A549 (cell line): ENCODE measurements around the gene CABCOCO1. TPM values are rescaled to one million over a fixed set of nuclear protein-coding genes. Genes with fewer than 3 reads are reported as not detected.

Source experiments
- ATAC-seq, 2 experiments: fragments of 200-7000 bp in 1 of 2; fragments of >200 bp in 1 of 2; cut with Nextera tagmentation in 1 of 2; cut with Tn5 transposase in 1 of 2; 3 replicates each; pipeline versions ENCODE4 v1.8.0 to v1.9.1; 2018 to 2020; ENCODE audit warnings: mild to moderate bottlenecking in 1 of 2, moderate library complexity in 1 of 2
- CTCF ChIA-PET: fragments of 300-600 bp; sonication (Branson Sonifier 250); formaldehyde crosslinking; extraction: SDS; loops from one replicate; lab custom pipeline; 2021; ENCODE audit warnings: antibody characterized with exemption, inconsistent platforms; lab: Yijun Ruan, JAX
- POLR2A ChIA-PET: fragments of 350-600 bp; formaldehyde crosslinking; extraction: SDS; loops from one replicate; lab custom pipeline; 2021; ENCODE audit warnings: antibody characterized with exemption, inconsistent platforms; lab: Yijun Ruan, JAX
- DNase-seq, 2 experiments: peaks; one replicate each; pipeline versions ENCODE4 v3.0.0 to v3.0.0-alpha.2; 2011 to 2016; ENCODE audit warnings: low read depth in 1 of 2, low spot score in 1 of 2
- FAIRE-seq: peaks from 2 replicates; lab custom pipeline; 2011; peaks lifted over from hg19 to GRCh38; lab: Jason Lieb, UNC
- H3K27ac ChIP-seq, 2 experiments: fragments of >200 bp; sonication (Bioruptor Twin); formaldehyde crosslinking; 3 replicates each; pipeline ENCODE4 v1.5.1; 2016 to 2017
- H3K4me1 ChIP-seq: fragments of >200 bp; sonication (Bioruptor Twin); formaldehyde crosslinking; 3 replicates; pipeline ENCODE4 v1.6.1; 2016
- H3K4me2 ChIP-seq: fragments of >200 bp; sonication (Bioruptor Twin); formaldehyde crosslinking; 3 replicates; pipeline ENCODE4 v1.6.1; 2016
- H3K4me3 ChIP-seq: fragments of >200 bp; sonication (Bioruptor Twin); formaldehyde crosslinking; 3 replicates; pipeline ENCODE4 v1.5.1; 2016
- H3K9me3 ChIP-seq: fragments of >200 bp; sonication (Bioruptor Twin); formaldehyde crosslinking; 3 replicates; pipeline ENCODE4 v1.6.1; 2016
- BHLHE40 ChIP-seq: IDR thresholded peaks from 2 replicates; pipeline ENCODE4 v1.6.1; 2012; ENCODE audit warnings: low read depth, low read length, inconsistent platforms
- CBX8 ChIP-seq: fragments of 200-600 bp; sonication (generic); IDR thresholded peaks from 2 replicates; pipeline ENCODE4 v1.6.1; 2016
- CTCF ChIP-seq: fragments of >200 bp; sonication (Bioruptor Twin); formaldehyde crosslinking; IDR thresholded peaks from 3 replicates; pipeline ENCODE4 v1.5.1; 2016
- E2F6 ChIP-seq: IDR thresholded peaks from 2 replicates; pipeline ENCODE4 v1.6.1; 2012; ENCODE audit warnings: low read depth, borderline replicate concordance
- EHMT2 ChIP-seq: fragments of 200-600 bp; sonication (generic); IDR thresholded peaks from 2 replicates; pipeline ENCODE4 v1.6.1; 2016; ENCODE audit warnings: antibody characterized with exemption, low read depth, mild to moderate bottlenecking, moderate library complexity
- FOSL2 ChIP-seq, 2 experiments: fragments of 450-650 bp in 1 of 2; fragments of >200 bp in 1 of 2; sonication (Bioruptor Twin) in 1 of 2; formaldehyde crosslinking; IDR thresholded peaks; 2 replicates each; pipeline versions ENCODE4 v1.5.0 to v1.6.1; 2016 to 2020; ENCODE audit warnings: mild to moderate bottlenecking in 1 of 2, moderate library complexity in 1 of 2
- GATA3 ChIP-seq: IDR thresholded peaks from 2 replicates; pipeline ENCODE4 v1.6.1; 2012; ENCODE audit warnings: borderline replicate concordance
- HMGXB4 ChIP-seq: fragments of 250-450 bp; sonication (Bioruptor Pico); IDR thresholded peaks from 2 replicates; pipeline ENCODE4 v1.5.0; 2021; ENCODE audit warnings: mild to moderate bottlenecking, moderate library complexity, borderline replicate concordance
- HOXB13 ChIP-seq: fragments of 250-450 bp; sonication (Bioruptor Pico); IDR thresholded peaks from 2 replicates; pipeline ENCODE4 v1.5.0; 2020; ENCODE audit warnings: low read depth, mild to moderate bottlenecking, moderate library complexity
- JUNB ChIP-seq: fragments of >200 bp; sonication (Bioruptor Twin); formaldehyde crosslinking; IDR thresholded peaks from 2 replicates; pipeline ENCODE4 v1.6.1; 2016
- KDM1A ChIP-seq: fragments of 200-600 bp; sonication (generic); IDR thresholded peaks from 2 replicates; pipeline ENCODE4 v1.6.1; 2016; ENCODE audit warnings: low read depth, mild to moderate bottlenecking
- MAX ChIP-seq: IDR thresholded peaks from 2 replicates; pipeline ENCODE4 v1.6.1; 2012
- MAZ ChIP-seq: fragments of 150-350 bp; IDR thresholded peaks from 2 replicates; pipeline ENCODE4 v1.6.1; 2014; ENCODE audit warnings: antibody characterized with exemption, low read depth, low read length, borderline replicate concordance
- MYC ChIP-seq: IDR thresholded peaks from 2 replicates; pipeline ENCODE4 v1.6.1; 2012; ENCODE audit warnings: mild to moderate bottlenecking, inconsistent platforms, low read length, improper control_type of control experiment, borderline replicate concordance
- SMC3 ChIP-seq: fragments of >200 bp; sonication (Bioruptor Twin); formaldehyde crosslinking; IDR thresholded peaks from 3 replicates; pipeline ENCODE4 v1.6.1; 2018; ENCODE audit warnings: inconsistent platforms
- SREBF2 ChIP-seq: fragments of 450-650 bp; IDR thresholded peaks from 2 replicates; pipeline ENCODE4 v1.6.1; 2014; ENCODE audit warnings: mild to moderate bottlenecking, moderate library complexity
- TP53 ChIP-seq: fragments of 250-450 bp; sonication (Bioruptor Pico); IDR thresholded peaks from 2 replicates; pipeline ENCODE4 v1.5.0; 2021; ENCODE audit warnings: mild to moderate bottlenecking, moderate library complexity
- USF2 ChIP-seq: fragments of 450-650 bp; IDR thresholded peaks from 2 replicates; pipeline ENCODE4 v1.6.1; 2014; ENCODE audit warnings: antibody characterized with exemption
- WGBS: methylation state at CpG from one replicate; pipeline ENCODE4 v1.1.6; 2017; ENCODE audit errors: missing lambda C conversion rate; 5-methylcytosine and 5-hydroxymethylcytosine counted together
- polyA plus RNA-seq, 4 experiments: library from polyadenylated mRNA; depleted of rRNA in 3 of 4; stranded (reverse); fragments of >200 nt; fragmentation: RNase III in 1 of 4; extraction: RNeasy Plus Mini Kit Qiagen cat#74134 plus additional on column Dnase treatment in 1 of 4; gene quantifications; 2 replicates in 3 of 4; 3 replicates in 1 of 4; pipeline ENCODE4 v1.2.3, GENCODE V29; 2011 to 2017

The CABCOCO1 gene
- polyA plus RNA-seq, 2 of the 4 experiments (the other 2 are of a cell fraction), result 0.77 to 1.1 TPM

- Histone ChIP-seq H3K4me1 (peaks cover 15% of the 10 kb centered on the region), H3K4me3 (no peak overlapping the region), H3K27ac (no peak overlapping the region), H3K4me2 (no peak overlapping the region), H3K9me3 (no peaks in the 10 kb centered on the region)
- ChIA-PET POLR2A (no interaction called here), CTCF (no interaction called here)
- 92% methylated on average over 4 of the region's 4 CpGs for WGBS
- TF ChIP-seq MYC (no peak), HOXB13 (CRISPR knock-in tag) (no peak), FOSL2 (IDR thresholded peaks at IDR 0.05) (no peak), FOSL2 (CRISPR knock-in tag; IDR thresholded peaks at IDR 0.05) (no peak), BHLHE40 (no peak), JUNB (no peak), KDM1A (no peak), HMGXB4 (CRISPR knock-in tag) (no peak), EHMT2 (no peak), MAZ (no peak), GATA3 (no peak), TP53 (CRISPR knock-in tag) (no peak), USF2 (no peak), CTCF (no peak), SREBF2 (no peak), E2F6 (no peak), CBX8 (no peak)
- DNase-seq (no peak), FAIRE-seq (no peak), ATAC-seq (no peak)
These were observed 97.0 kb downstream of the CABCOCO1 start for GRCh38 chr10:61759751-61760150.

- ATAC-seq (no peak), FAIRE-seq (peak; percentile 56), DNase-seq (no peak)
- POLR2A ChIA-PET, result no interaction called here
- Histone ChIP-seq H3K27ac (no peak overlapping the region; a peak in 1 of 6 replicates), H3K4me3 (no peak overlapping the region), H3K9me3 (no peaks in the 10 kb centered on the region), H3K4me2 (peak overlapping the region; percentile 36; the same call in 2 of the 3 replicates), H3K4me1 (peaks cover 15% of the 10 kb centered on the region)
- CTCF ChIA-PET, result interaction anchor here (0.6 to 1.8 kb wide), 2 partner anchors 11 to 1016 kb away, joined by 3 to 5 read pairs; no protein-coding TSS in a partner anchor
- TF ChIP-seq GATA3, result peak; percentile 38; the same call in 1 of the 2 replicates
- no peak for TF ChIP-seq SMC3
- TF ChIP-seq MAX, result peak; percentile 25; the same call in 1 of the 2 replicates
- TF ChIP-seq FOSL2 (IDR thresholded peaks at IDR 0.05), result no peak
- peak; percentile 31; the same call in 1 of the 2 replicates for TF ChIP-seq FOSL2 (CRISPR knock-in tag; IDR thresholded peaks at IDR 0.05)
- WGBS, result 36% methylated on average over 4 of the region's 4 CpGs
These were observed 98.5 kb downstream of the CABCOCO1 start for GRCh38 chr10:61760943-61761824.
